Neural crest cell (in vitro differentiated cells): ENCODE data around the gene GPS2. TPM values are rescaled to one million over a fixed set of nuclear protein-coding genes. Genes with fewer than 3 reads are reported as not detected.

Experiments
- DNase-seq: peaks from one replicate; pipeline ENCODE4 v3.0.0; 2021; ENCODE audit warnings: low read depth, mixed read lengths, low spot score
- H3K27ac Mint-ChIP-seq: one replicate; pipeline ENCODE4 v1.8.0; 2021; ENCODE audit warnings: mild to moderate bottlenecking, mixed read lengths; ENCODE audit not compliant: unreplicated experiment
- H3K27me3 Mint-ChIP-seq: 2 replicates; pipeline ENCODE4 v1.8.0; 2021; ENCODE audit warnings: low read depth, mild to moderate bottlenecking, mixed read lengths
- H3K36me3 Mint-ChIP-seq: 2 replicates; pipeline ENCODE4 v1.8.0; 2021; ENCODE audit warnings: low read depth, mild to moderate bottlenecking, mixed read lengths
- H3K4me1 Mint-ChIP-seq: 2 replicates; pipeline ENCODE4 v1.8.0; 2021; ENCODE audit warnings: mixed read lengths
- H3K4me3 Mint-ChIP-seq: one replicate; pipeline ENCODE4 v1.8.0; 2021; ENCODE audit warnings: mild to moderate bottlenecking, mixed read lengths
- H3K9me3 Mint-ChIP-seq: 2 replicates; pipeline ENCODE4 v1.8.0; 2021; ENCODE audit warnings: mixed read lengths
- total RNA-seq: library from RNA; stranded (reverse); gene quantifications from 2 replicates; pipeline ENCODE4 v1.2.1, GENCODE V29; 2021
- TF ChIP-seq, protein P1 (sequence below): fragments of 200-600 bp; sonication (generic); conservative IDR thresholded peaks from 2 replicates; pipeline ENCODE4 v1.5.0; 2021; ENCODE audit warnings: antibody characterized with exemption, mild to moderate bottlenecking

Gene GPS2
- total RNA-seq, 1 donor from 2014 or later: 84.2 TPM

DNA sequence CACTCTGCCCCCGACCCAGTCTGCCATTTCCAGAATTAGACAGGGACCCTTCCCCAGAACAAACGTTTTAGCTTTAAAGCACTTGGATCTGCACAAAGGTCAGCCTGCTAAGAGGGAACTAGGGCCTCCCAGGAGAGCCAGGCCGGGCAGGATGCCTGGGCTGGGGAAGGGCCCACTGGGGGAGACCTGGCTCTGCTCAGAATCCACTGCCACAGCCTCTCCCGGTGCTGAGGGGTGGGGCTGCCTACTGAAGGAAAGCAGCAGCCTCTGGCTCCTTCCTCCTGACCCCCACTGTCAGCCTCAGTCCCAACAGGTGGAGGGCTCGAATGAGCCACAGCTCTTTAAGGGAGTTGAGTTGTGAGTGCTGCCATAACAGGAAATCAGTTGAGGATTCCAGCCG lies 22.4 kb downstream of the GPS2 start:
- Mint-ChIP-seq H3K27ac (no peak overlapping the region), H3K36me3 (no peaks in the 10 kb centered on the region), H3K9me3 (no peaks in the 10 kb centered on the region), H3K4me3 (peak overlapping the region; percentile 52), H3K27me3 (peaks cover 68% of the 10 kb centered on the region), H3K4me1 (peaks cover 21% of the 10 kb centered on the region)
- DNase-seq: no peak
- TF ChIP-seq, protein P1, sequence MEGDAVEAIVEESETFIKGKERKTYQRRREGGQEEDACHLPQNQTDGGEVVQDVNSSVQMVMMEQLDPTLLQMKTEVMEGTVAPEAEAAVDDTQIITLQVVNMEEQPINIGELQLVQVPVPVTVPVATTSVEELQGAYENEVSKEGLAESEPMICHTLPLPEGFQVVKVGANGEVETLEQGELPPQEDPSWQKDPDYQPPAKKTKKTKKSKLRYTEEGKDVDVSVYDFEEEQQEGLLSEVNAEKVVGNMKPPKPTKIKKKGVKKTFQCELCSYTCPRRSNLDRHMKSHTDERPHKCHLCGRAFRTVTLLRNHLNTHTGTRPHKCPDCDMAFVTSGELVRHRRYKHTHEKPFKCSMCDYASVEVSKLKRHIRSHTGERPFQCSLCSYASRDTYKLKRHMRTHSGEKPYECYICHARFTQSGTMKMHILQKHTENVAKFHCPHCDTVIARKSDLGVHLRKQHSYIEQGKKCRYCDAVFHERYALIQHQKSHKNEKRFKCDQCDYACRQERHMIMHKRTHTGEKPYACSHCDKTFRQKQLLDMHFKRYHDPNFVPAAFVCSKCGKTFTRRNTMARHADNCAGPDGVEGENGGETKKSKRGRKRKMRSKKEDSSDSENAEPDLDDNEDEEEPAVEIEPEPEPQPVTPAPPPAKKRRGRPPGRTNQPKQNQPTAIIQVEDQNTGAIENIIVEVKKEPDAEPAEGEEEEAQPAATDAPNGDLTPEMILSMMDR: no peak

DNA sequence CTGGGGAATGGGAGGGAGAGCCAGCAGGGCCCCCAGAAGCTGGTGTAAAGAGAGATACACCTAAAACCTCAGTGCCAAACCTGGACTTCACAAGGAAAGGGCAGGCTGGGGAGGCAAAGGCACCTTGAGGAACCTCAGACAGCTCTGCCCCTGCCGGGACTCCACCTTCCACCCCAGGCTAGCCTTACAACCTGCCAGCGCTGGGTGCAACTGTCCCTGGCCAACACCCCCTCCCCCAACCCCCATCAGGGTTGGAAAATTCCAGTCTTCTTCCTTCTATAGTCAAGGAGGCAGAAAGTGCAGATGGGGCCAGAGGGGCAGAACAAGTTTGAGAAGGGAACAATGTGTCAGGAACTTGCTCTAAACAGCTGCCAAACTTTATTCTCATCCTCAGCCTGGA lies 23.0 kb downstream of the GPS2 start:
- peaks cover 67% of the 10 kb centered on the region for H3K27me3 Mint-ChIP-seq
- no peaks in the 10 kb centered on the region for H3K36me3 Mint-ChIP-seq
- H3K4me1 Mint-ChIP-seq: peaks cover 21% of the 10 kb centered on the region
- no peak overlapping the region for H3K4me3 Mint-ChIP-seq
- no peak for DNase-seq
- TF ChIP-seq, protein P1: no peak
- no peak overlapping the region for H3K27ac Mint-ChIP-seq
- H3K9me3 Mint-ChIP-seq: no peaks in the 10 kb centered on the region

DNA sequence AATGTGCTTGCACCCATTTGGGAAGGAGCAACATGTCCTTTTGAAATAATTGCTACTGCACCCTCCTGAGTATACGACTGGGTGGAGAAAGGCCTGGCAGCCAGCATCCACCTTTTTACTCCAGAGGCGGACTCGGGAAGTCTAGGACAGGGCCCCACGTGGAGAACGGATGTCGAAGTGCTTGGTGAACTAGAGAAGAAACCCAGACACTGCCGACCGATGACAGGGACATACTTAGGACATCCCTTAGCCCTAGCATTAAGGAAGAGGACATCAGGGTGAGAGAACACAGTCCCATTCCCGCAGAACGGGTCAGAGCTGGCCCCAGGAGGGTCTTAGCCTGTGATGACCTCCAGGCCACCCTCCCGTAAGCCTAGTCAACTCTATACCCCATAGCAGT lies 24.5 kb downstream of the GPS2 start:
- Mint-ChIP-seq H3K9me3 (no peaks in the 10 kb centered on the region), H3K36me3 (no peaks in the 10 kb centered on the region), H3K4me3 (no peak overlapping the region), H3K27ac (no peak overlapping the region), H3K27me3 (peaks cover 52% of the 10 kb centered on the region), H3K4me1 (peaks cover 16% of the 10 kb centered on the region)
- TF ChIP-seq, protein P1: no peak
- DNase-seq: no peak

DNA sequence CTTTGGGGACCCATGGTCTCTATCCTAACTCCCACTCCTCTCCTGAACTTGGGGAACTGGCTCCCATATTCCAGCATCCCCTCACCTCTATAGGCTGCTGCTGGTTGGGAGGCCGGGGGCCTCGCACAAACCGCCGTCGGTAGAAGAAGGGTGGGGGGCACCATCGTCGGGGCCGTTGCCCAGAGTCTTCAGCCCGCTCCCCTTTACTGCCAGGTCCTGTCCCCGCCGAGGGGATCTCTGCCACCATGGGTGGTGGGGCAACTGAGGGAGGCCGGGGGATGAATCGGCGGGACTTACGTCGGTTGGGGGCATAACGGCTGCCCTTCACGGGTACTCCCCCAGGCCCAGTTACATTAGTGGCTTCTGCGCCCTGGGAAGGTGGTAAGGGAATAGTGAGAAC lies 25.0 kb downstream of the GPS2 start:
- TF ChIP-seq, protein P1: no peak
- H3K4me1 Mint-ChIP-seq: peaks cover 13% of the 10 kb centered on the region
- H3K27ac Mint-ChIP-seq: no peak overlapping the region
- H3K36me3 Mint-ChIP-seq: no peaks in the 10 kb centered on the region
- no peak for DNase-seq
- H3K9me3 Mint-ChIP-seq: no peaks in the 10 kb centered on the region
- peaks cover 47% of the 10 kb centered on the region for H3K27me3 Mint-ChIP-seq
- H3K4me3 Mint-ChIP-seq: no peak overlapping the region

DNA sequence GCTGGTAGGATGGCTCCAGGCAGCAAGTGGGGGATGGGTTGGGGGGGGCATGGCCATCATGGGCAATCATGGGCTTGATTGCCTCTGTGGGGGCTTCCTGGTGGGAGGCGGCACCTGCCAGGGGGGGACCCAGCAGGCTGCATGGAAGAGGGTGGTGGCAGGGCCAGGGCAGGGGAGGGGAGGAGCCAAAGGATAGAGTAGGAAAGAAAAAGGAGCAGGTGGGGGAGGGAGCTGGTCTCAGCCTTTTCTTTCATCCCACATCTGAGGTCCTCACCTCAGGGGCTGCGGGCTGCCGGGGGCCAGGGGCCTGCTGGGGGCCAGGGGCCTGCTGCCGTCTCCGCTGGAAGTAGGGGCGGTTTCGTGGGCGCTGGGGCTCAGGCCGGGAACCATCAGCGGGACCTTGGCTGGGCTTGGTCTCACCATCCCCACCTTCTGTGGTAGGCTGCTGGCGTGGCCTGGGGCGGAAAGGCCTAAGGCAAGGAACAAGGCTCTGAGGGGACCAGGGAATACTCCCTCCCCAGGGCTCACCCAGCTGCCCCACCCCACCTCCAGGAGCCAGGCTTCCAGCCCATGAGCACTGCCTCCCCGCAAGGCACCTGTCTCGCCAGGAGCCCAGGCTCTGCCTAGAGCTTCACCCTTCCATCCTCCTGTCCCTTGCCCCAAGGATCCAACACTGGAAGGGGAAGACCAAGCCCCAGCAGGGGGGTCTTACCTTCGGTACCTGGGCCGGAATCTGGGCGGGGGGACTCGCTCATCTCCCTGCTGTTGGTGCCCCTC lies 25.7 kb downstream of the GPS2 start:
- Mint-ChIP-seq H3K4me1 (peaks cover 10% of the 10 kb centered on the region), H3K4me3 (no peak overlapping the region), H3K27me3 (peaks cover 42% of the 10 kb centered on the region), H3K36me3 (no peaks in the 10 kb centered on the region), H3K27ac (no peak overlapping the region), H3K9me3 (no peaks in the 10 kb centered on the region)
- TF ChIP-seq, protein P1: no peak
- no peak for DNase-seq
